ENCODE data around the gene ZC3H4. TPM values are rescaled to one million over a fixed set of nuclear protein-coding genes. Genes with fewer than 3 reads are reported as not detected.

Gene ZC3H4
- polyA plus RNA-seq, 2 donors = 8.4 to 13.5 TPM

DNA sequence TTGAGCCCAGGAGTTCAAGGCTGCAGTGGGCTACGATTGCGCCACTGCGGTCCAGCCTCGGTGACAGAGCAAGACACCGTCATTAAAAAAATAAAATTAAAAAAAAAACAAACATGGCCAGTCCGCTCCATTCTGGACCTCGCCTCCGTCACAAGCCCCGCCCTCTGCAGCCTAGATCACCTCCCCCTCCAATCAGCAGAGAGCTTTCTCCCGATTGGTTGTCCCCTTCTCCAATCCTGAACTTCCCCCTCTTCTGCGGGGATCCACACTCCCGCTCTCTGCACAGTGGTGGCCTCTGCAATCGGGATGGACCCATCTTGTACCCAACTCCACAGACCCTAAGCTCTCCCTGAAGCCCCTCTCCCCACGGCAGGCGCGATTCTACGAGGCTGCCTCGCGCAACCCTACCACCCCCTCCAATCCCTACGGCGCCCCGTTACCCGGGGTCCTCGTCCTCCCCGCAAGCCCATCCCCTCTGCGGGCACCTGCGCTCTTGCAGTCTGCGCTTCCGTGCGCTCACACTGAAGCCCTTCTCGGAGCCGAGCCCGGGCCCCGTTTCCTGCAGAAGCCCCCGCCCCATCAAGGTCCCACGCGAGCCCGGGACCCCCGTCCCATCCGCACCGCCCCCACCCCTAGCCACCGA is 65.7 kb downstream of the ZC3H4 start:
- Histone ChIP-seq H3K4me1 (ENCODE audit: control insufficient read depth in 2 of 2, insufficient read depth in 2 of 2, low read length in 1 of 2) (peaks cover 0 to 8% of the 10 kb centered on the region in 2 donors), H3K27ac (ENCODE audit: low read depth in 2 of 2, low read length in 1 of 2) (peak overlapping the region; percentile 72 to 77), H3K27me3 (ENCODE audit: control insufficient read depth in 1 of 2, insufficient read depth in 2 of 2, low read length in 2 of 2) (no peaks in the 10 kb centered on the region), H3K4me3 (ENCODE audit: low read depth in 1 of 2, low read length in 2 of 2) (peak overlapping the region; percentile 81 to 90), H3K9me3 (ENCODE audit: control insufficient read depth in 2 of 2, insufficient read depth in 1 of 2, low read depth in 1 of 2, low read length in 1 of 2) (no peaks in the 10 kb centered on the region), H3K36me3 (ENCODE audit: control insufficient read depth in 2 of 2, insufficient read depth in 2 of 2, low read length in 1 of 2) (no peaks in the 10 kb centered on the region)
- WGBS, 2 donors = 3 to 4% methylated on average over 42 of the region's 42 CpGs

DNA sequence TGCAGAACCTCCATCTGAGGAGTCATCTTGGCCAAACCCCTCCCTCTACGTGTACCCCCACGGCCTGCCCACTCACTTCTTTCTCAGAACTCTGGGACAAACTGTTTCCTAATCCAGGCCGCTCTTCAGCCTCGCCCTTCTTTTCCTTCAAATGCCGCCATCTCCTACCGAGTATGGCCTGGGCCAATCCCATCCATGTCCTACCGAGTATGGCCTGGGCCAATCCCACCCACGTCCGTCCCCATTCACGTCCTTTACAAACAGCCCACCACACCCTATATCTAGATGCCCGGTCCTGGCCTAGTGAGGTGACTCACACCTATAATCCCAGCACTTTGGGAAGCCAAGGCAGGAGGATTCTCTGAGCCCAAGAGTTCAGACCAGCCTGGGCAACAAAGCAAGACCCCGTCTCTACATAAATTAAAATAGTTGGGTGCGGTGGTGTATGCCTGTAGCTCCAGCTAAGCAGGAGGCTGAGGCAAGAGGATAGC is 66.3 kb downstream of the ZC3H4 start:
- Histone ChIP-seq H3K4me3 (ENCODE audit: low read depth in 1 of 2, low read length in 2 of 2) (peak overlapping the region; percentile 81 to 90), H3K27ac (ENCODE audit: low read depth in 2 of 2, low read length in 1 of 2) (no peak overlapping the region), H3K36me3 (ENCODE audit: control insufficient read depth in 2 of 2, insufficient read depth in 2 of 2, low read length in 1 of 2) (peaks cover 0 to 2% of the 10 kb centered on the region in 2 donors), H3K4me1 (ENCODE audit: control insufficient read depth in 2 of 2, insufficient read depth in 2 of 2, low read length in 1 of 2) (peaks cover 0 to 8% of the 10 kb centered on the region in 2 donors), H3K9me3 (ENCODE audit: control insufficient read depth in 2 of 2, insufficient read depth in 1 of 2, low read depth in 1 of 2, low read length in 1 of 2) (no peaks in the 10 kb centered on the region), H3K27me3 (ENCODE audit: control insufficient read depth in 1 of 2, insufficient read depth in 2 of 2, low read length in 2 of 2) (no peaks in the 10 kb centered on the region)
- 72 to 76% methylated on average over 13 of the region's 13 CpGs for WGBS, 2 donors

DNA sequence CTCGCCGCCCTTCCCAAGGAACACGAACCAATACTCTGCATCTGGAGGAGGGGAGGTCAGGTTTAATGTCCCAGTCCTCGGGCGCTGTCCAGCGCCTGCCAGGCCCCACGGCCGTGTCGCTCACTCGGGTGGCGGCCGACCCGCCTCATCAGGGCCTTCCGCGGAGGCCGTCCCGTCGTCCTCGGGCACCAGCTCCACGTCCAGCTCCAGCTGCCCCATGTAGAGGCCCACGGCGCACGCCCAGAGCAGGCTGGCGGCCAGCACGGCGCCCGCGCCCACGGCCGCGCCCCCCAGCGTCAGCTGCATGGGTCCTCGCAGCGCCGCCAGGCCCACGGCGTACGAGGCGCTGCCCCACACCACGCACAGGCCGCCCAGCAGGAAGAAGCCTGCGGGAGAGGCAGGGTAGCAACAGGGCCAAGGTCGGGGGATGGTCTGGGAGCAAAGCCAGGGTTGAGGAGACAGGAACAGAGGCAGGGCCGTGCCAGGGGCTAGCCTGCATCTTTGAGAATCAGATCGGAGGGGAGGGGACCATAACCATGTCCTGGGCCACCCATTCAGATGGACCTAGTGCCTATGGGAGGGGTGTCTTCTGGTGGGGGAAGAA is 67.6 kb downstream of the ZC3H4 start:
- no peaks in the 10 kb centered on the region for H3K9me3 ChIP-seq (ENCODE audit: control insufficient read depth in 2 of 2, insufficient read depth in 1 of 2, low read depth in 1 of 2, low read length in 1 of 2)
- peaks cover 0 to 5% of the 10 kb centered on the region in 2 donors for H3K36me3 ChIP-seq (ENCODE audit: control insufficient read depth in 2 of 2, insufficient read depth in 2 of 2, low read length in 1 of 2)
- H3K27ac ChIP-seq (ENCODE audit: low read depth in 2 of 2, low read length in 1 of 2) = no peak overlapping the region
- no peak overlapping the region for H3K4me3 ChIP-seq (ENCODE audit: low read depth in 1 of 2, low read length in 2 of 2)
- WGBS, 2 donors = 92 to 94% methylated on average over 43 to 45 of the region's 45 CpGs
- H3K27me3 ChIP-seq (ENCODE audit: control insufficient read depth in 1 of 2, insufficient read depth in 2 of 2, low read length in 2 of 2) = no peaks in the 10 kb centered on the region
- peaks cover 0 to 8% of the 10 kb centered on the region in 2 donors for H3K4me1 ChIP-seq (ENCODE audit: control insufficient read depth in 2 of 2, insufficient read depth in 2 of 2, low read length in 1 of 2)

DNA sequence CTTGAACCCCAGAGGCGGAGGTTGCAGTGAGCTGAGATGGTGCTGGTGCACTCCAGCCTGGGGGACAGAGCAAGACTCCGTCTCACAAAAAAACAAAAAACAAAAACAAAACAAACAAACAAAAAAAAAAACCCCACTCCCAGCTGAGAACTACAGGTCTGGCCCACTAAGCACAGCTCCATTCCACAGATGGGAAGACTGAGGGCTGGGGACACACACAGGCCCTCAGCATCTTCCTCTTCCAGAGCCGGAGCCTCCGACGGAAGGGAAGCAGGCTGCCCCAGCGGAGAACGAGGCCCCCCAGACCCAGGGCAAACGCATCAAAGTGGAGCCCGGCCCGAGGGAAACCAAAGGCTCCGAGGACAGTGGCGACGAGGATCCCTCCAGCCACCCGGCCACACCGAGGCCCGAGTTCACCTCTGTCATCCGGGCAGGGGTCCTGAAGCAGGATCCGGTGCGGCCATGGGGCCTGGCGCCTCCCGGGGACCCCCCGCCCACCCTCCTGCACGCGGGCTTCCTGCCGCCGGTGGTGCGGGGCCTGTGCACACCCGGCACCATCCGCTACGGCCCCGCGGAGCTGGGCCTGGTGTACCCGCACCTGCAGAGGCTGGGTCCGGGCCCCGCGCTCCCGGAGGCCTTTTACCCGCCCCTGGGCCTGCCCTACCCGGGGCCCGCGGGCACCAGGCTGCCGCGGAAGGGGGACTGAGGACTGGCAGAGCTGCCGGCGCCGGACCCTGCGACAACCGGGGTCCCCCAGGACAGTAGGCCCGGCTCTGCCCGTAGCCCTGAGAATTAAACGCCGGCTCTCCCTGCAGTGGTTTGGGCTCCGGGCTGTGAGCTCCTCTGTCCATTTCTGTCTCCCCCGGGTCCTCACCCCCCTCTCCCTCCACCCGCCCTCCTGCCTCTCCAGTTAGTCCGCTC is 68.4 kb downstream of the ZC3H4 start:
- Histone ChIP-seq H3K9me3 (ENCODE audit: control insufficient read depth in 2 of 2, insufficient read depth in 1 of 2, low read depth in 1 of 2, low read length in 1 of 2) (no peaks in the 10 kb centered on the region), H3K27me3 (ENCODE audit: control insufficient read depth in 1 of 2, insufficient read depth in 2 of 2, low read length in 2 of 2) (no peaks in the 10 kb centered on the region), H3K4me1 (ENCODE audit: control insufficient read depth in 2 of 2, insufficient read depth in 2 of 2, low read length in 1 of 2) (peaks cover 0 to 8% of the 10 kb centered on the region in 2 donors), H3K36me3 (ENCODE audit: control insufficient read depth in 2 of 2, insufficient read depth in 2 of 2, low read length in 1 of 2) (peaks cover 0 to 5% of the 10 kb centered on the region in 2 donors), H3K4me3 (ENCODE audit: low read depth in 1 of 2, low read length in 2 of 2) (no peak overlapping the region), H3K27ac (ENCODE audit: low read depth in 2 of 2, low read length in 1 of 2) (no peak overlapping the region)
- 96% methylated on average over 51 to 56 of the region's 56 CpGs for WGBS, 2 donors

DNA sequence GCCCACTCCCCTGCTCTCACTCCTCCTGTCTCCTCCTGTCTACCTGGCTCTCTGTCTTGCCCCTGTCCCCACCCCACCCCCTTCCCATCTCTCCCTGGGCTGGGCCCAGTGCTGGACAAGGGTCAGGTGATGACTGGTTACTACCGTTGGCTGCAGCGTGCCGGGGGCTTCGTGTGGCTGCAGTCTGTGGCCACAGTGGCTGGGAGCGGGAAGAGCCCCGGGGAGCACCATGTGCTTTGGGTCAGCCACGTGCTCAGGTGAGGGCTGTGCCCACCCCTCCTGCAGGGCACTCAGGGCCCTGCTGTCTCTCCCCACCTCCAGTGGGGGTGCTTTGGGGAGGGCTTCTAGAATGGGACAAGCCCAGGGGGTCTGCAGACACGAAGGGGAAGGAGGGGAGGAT is 72.7 kb downstream of the ZC3H4 start:
- H3K36me3 ChIP-seq (ENCODE audit: control insufficient read depth in 2 of 2, insufficient read depth in 2 of 2, low read length in 1 of 2) = peaks cover 0 to 5% of the 10 kb centered on the region in 2 donors
- H3K27me3 ChIP-seq (ENCODE audit: control insufficient read depth in 1 of 2, insufficient read depth in 2 of 2, low read length in 2 of 2) = no peaks in the 10 kb centered on the region
- no peak overlapping the region for H3K27ac ChIP-seq (ENCODE audit: low read depth in 2 of 2, low read length in 1 of 2)
- H3K4me1 ChIP-seq (ENCODE audit: control insufficient read depth in 2 of 2, insufficient read depth in 2 of 2, low read length in 1 of 2) = no peaks in the 10 kb centered on the region
- no peak overlapping the region for H3K4me3 ChIP-seq (ENCODE audit: low read depth in 1 of 2, low read length in 2 of 2)
- no peaks in the 10 kb centered on the region for H3K9me3 ChIP-seq (ENCODE audit: control insufficient read depth in 2 of 2, insufficient read depth in 1 of 2, low read depth in 1 of 2, low read length in 1 of 2)
- 75 to 78% methylated on average over 8 of the region's 8 CpGs for WGBS, 2 donors

DNA sequence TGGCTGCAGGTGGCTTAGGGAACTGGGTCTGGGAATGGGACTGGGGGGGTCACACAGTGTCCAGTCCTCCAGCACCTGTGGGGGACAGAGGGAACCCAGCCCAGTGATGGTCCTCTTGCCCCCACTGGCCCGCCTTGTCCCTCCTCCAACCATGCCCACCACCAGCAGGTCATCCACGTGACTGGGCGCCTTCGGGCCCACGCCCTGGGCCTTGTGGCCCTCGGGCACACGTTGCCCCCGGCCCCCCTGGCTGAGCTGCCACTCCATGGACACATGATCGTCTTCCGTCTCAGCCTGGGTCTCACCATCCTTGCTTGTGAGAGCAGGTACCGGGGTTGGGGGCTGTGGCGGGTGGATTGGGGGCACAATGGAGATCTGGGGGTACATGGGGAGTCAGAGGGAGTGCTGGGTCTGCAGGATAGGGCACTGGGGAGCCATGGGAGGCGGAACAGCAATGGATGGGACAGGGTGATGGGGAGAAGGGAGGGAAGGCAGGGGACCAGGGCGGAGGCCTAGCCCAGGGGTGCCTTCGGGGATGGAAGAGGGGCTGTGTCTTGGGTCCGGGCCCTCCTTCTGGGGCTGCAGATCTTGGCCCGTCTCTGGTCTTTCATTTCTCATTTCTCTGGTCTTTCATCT is 74.2 kb downstream of the ZC3H4 start:
- Histone ChIP-seq H3K27me3 (ENCODE audit: control insufficient read depth in 1 of 2, insufficient read depth in 2 of 2, low read length in 2 of 2) (no peaks in the 10 kb centered on the region), H3K27ac (ENCODE audit: low read depth in 2 of 2, low read length in 1 of 2) (no peak overlapping the region), H3K9me3 (ENCODE audit: control insufficient read depth in 2 of 2, insufficient read depth in 1 of 2, low read depth in 1 of 2, low read length in 1 of 2) (no peaks in the 10 kb centered on the region), H3K4me3 (ENCODE audit: low read depth in 1 of 2, low read length in 2 of 2) (no peak overlapping the region), H3K36me3 (ENCODE audit: control insufficient read depth in 2 of 2, insufficient read depth in 2 of 2, low read length in 1 of 2) (peaks cover 0 to 5% of the 10 kb centered on the region in 2 donors), H3K4me1 (ENCODE audit: control insufficient read depth in 2 of 2, insufficient read depth in 2 of 2, low read length in 1 of 2) (no peaks in the 10 kb centered on the region)
- WGBS, 2 donors = 88 to 91% methylated on average over 17 of the region's 17 CpGs

DNA sequence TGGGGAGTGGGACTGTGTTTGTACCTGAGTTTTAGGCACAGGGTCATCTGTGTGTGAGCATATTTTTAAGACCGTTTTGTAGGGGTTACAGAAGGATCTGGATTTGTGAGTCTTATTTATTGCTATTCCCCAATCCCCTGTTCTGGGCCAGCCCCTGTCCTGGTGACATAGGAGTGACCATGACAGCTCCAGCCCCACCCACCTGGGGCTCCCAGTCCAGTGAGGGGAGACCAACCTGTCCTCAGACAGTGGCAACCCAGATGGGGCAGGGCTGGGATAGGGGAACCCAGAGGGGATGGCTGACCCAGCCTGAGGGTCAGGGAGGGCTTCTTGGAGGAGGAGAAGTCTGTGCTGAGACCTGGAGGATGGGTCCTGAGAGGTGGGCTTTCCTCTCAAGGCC is 75.8 kb downstream of the ZC3H4 start:
- 73 to 75% methylated on average over 1 of the region's 1 CpG for WGBS, 2 donors
- no peak overlapping the region for H3K27ac ChIP-seq (ENCODE audit: low read depth in 2 of 2, low read length in 1 of 2)

DNA sequence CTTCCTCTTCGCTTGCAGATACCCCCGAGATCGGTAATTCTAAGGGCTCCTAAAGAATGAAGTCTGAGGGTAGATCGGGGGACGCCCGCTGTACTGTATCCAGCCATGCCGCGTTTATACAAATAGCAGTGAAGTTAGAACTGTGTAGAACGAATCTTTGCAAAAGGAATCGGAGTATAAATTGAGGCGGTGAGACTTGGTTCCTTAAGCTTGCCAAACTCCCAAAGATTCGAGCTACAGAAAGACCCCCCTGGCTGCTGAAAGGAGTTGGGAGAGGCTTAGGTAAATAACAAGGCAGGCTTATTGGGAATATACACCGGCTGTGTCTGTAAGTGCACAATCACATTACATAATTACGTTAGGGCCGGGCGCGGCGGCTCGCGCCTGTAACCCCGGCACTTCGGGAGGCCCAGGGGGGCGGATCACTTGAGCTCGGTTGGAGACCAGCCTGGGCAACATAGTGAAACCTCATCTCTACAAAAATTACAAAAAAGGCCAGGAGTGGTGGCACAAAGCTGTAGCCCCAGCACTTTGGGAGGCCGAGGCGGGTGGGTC is 77.4 kb downstream of the ZC3H4 start:
- Histone ChIP-seq H3K9me3 (ENCODE audit: control insufficient read depth in 2 of 2, insufficient read depth in 1 of 2, low read depth in 1 of 2, low read length in 1 of 2) (no peaks in the 10 kb centered on the region), H3K4me1 (ENCODE audit: control insufficient read depth in 2 of 2, insufficient read depth in 2 of 2, low read length in 1 of 2) (no peaks in the 10 kb centered on the region), H3K27ac (ENCODE audit: low read depth in 2 of 2, low read length in 1 of 2) (peak overlapping the region; percentile 91 to 94), H3K27me3 (ENCODE audit: control insufficient read depth in 1 of 2, insufficient read depth in 2 of 2, low read length in 2 of 2) (no peaks in the 10 kb centered on the region), H3K4me3 (ENCODE audit: low read depth in 1 of 2, low read length in 2 of 2) (peak overlapping the region; percentile 42 to 51), H3K36me3 (ENCODE audit: control insufficient read depth in 2 of 2, insufficient read depth in 2 of 2, low read length in 1 of 2) (peaks cover 0 to 2% of the 10 kb centered on the region in 2 donors)
- 7 to 13% methylated on average over 26 of the region's 26 CpGs for WGBS, 2 donors

More for the DNA sequence above, 75.8 kb downstream of the ZC3H4 start:
- peaks cover 0 to 5% of the 10 kb centered on the region in 2 donors for H3K36me3 ChIP-seq (ENCODE audit: control insufficient read depth in 2 of 2, insufficient read depth in 2 of 2, low read length in 1 of 2)
- no peaks in the 10 kb centered on the region for H3K9me3 ChIP-seq (ENCODE audit: control insufficient read depth in 2 of 2, insufficient read depth in 1 of 2, low read depth in 1 of 2, low read length in 1 of 2)
- no peaks in the 10 kb centered on the region for H3K27me3 ChIP-seq (ENCODE audit: control insufficient read depth in 1 of 2, insufficient read depth in 2 of 2, low read length in 2 of 2)
- H3K4me1 ChIP-seq (ENCODE audit: control insufficient read depth in 2 of 2, insufficient read depth in 2 of 2, low read length in 1 of 2) = no peaks in the 10 kb centered on the region
- no peak overlapping the region for H3K4me3 ChIP-seq (ENCODE audit: low read depth in 1 of 2, low read length in 2 of 2)
